Breast epithelium (tissue), 3 donors: ENCODE measurements around the gene NET1.

Source experiments
- CTCF ChIP-seq, 3 donors: fragments of 450-650 bp; IDR thresholded peaks; one replicate each; pipeline ENCODE4 v1.5.1; 2016 to 2017; ENCODE audit warnings: antibody characterized with exemption in 3 of 3, mild to moderate bottlenecking in 3 of 3, moderate library complexity in 3 of 3
- POLR2A ChIP-seq: fragments of 450-650 bp; IDR thresholded peaks from one replicate; pipeline ENCODE4 v1.6.1; 2016; ENCODE audit warnings: antibody characterized with exemption, mild to moderate bottlenecking, moderate library complexity

GRCh38 chr10:5365928-5366327, 46.4 kb upstream of the NET1 start:
- TF ChIP-seq POLR2A (no peak), CTCF (IDR thresholded peaks at IDR 0.05) (no peak)
